ENCODE results near the gene TIMM21. TPM values are rescaled to one million over a fixed set of nuclear protein-coding genes. Genes with fewer than 3 reads are reported as not detected.
A peak's percentile ranks its signal among the peaks of the same experiment; 100 is the strongest.

The TIMM21 gene
- total and polyA plus RNA-seq, 4 donors, result 12.6 to 26.1 (median 22.8) TPM

DNA sequence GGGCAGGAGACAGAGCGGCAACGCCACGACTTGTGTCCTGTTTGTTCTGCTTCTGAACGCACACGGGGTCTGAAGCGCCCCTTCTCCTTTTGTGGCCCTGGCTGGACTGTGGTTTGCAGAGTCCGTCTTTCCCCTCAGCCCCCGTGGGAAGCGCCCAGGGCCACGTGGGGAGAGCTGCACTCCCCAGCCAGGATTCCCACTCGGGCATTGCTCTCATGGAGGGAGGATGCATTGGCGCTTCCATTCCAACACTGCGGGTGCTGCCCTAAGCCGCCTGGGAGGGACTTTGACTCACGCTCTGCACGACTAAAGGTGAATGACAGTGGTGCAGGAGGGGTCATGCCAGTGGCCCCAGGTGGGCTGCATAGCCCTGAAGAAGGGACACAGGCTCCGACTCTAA lies 52.5 kb downstream of the TIMM21 start:
- no peaks in the 10 kb centered on the region for H3K36me3 ChIP-seq (ENCODE audit: control insufficient read depth in 4 of 4, insufficient read depth in 4 of 4, low read length in 4 of 4)
- TF ChIP-seq, protein P1, sequence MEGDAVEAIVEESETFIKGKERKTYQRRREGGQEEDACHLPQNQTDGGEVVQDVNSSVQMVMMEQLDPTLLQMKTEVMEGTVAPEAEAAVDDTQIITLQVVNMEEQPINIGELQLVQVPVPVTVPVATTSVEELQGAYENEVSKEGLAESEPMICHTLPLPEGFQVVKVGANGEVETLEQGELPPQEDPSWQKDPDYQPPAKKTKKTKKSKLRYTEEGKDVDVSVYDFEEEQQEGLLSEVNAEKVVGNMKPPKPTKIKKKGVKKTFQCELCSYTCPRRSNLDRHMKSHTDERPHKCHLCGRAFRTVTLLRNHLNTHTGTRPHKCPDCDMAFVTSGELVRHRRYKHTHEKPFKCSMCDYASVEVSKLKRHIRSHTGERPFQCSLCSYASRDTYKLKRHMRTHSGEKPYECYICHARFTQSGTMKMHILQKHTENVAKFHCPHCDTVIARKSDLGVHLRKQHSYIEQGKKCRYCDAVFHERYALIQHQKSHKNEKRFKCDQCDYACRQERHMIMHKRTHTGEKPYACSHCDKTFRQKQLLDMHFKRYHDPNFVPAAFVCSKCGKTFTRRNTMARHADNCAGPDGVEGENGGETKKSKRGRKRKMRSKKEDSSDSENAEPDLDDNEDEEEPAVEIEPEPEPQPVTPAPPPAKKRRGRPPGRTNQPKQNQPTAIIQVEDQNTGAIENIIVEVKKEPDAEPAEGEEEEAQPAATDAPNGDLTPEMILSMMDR (IDR thresholded peaks at IDR 0.05; ENCODE audit: control extremely low read depth, extremely low read depth), result no peak
- peaks cover 0 to 16% (median 6%) of the 10 kb centered on the region in 5 donors for H3K4me1 ChIP-seq (ENCODE audit: control insufficient read depth in 5 of 5, insufficient read depth in 5 of 5, low read length in 5 of 5)
- no peak overlapping the region for H3K4me3 ChIP-seq
- 54 to 67% methylated on average over 17 of the region's 17 CpGs for WGBS, 2 donors
- ATAC-seq (ENCODE audit: insufficient read depth, low FRiP score) (no peak), DNase-seq (no peak)
- peak overlapping the region in 1 of 2 donors; percentile 35 for H3K27ac ChIP-seq (ENCODE audit: low read depth in 1 of 2, low read length in 1 of 2)
- no peaks in the 10 kb centered on the region for H3K27me3 ChIP-seq (ENCODE audit: control insufficient read depth in 3 of 3, insufficient read depth in 3 of 3, low read length in 2 of 3)
- H3K9me3 ChIP-seq (ENCODE audit: control insufficient read depth in 4 of 4, insufficient read depth in 3 of 4, low read length in 3 of 4), result no peaks in the 10 kb centered on the region
- no peak overlapping the region for H3K9ac ChIP-seq (ENCODE audit: insufficient read depth in 1 of 2, low read length in 2 of 2)

DNA sequence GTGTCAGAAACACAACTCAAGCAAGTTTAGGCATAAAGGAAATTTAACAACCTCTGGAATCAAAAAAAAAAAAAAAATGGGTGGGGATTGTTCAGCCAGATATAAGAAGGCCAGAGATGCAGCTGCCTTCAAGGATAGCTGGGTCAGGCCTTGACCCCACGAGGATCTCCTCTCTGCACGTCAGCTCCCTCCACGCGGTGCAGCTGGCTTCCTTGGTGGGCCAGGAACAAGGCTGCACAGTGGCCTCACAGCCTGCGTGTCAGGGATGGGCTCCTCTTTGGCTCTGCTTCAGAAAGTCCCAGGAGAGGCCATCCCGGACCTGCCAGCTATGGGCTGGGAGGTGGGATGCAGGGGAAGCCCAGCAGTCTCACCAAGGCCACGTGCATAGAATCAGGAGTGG lies 55.5 kb downstream of the TIMM21 start:
- DNase-seq (no peak), ATAC-seq (ENCODE audit: insufficient read depth, low FRiP score) (no peak)
- Histone ChIP-seq H3K9me3 (ENCODE audit: control insufficient read depth in 4 of 4, insufficient read depth in 3 of 4, low read length in 3 of 4) (peaks cover 0 to 2% (median 0%) of the 10 kb centered on the region in 4 donors), H3K27ac (ENCODE audit: low read depth in 1 of 2, low read length in 1 of 2) (no peak overlapping the region), H3K9ac (ENCODE audit: insufficient read depth in 1 of 2, low read length in 2 of 2) (no peak overlapping the region), H3K4me1 (ENCODE audit: control insufficient read depth in 5 of 5, insufficient read depth in 5 of 5, low read length in 5 of 5) (peaks cover 0 to 6% (median 0%) of the 10 kb centered on the region in 5 donors), H3K4me3 (no peak overlapping the region), H3K27me3 (ENCODE audit: control insufficient read depth in 3 of 3, insufficient read depth in 3 of 3, low read length in 2 of 3) (no peaks in the 10 kb centered on the region), H3K36me3 (ENCODE audit: control insufficient read depth in 4 of 4, insufficient read depth in 4 of 4, low read length in 4 of 4) (no peaks in the 10 kb centered on the region)
- TF ChIP-seq, protein P1 (IDR thresholded peaks at IDR 0.05; ENCODE audit: control extremely low read depth, extremely low read depth), result no peak
- 68 to 77% methylated on average over 7 of the region's 7 CpGs for WGBS, 2 donors

- TF ChIP-seq, protein P1 (IDR thresholded peaks at IDR 0.05; ENCODE audit: control extremely low read depth, extremely low read depth), result no peak
- no peak for ATAC-seq (ENCODE audit: insufficient read depth, low FRiP score)
Observed at GRCh38 chr18:74204526-74205152, 56.3 kb downstream of the TIMM21 start.

More at GRCh38 chr18:74204526-74205152, 56.3 kb downstream of the TIMM21 start:
- no peak for DNase-seq
- no peak overlapping the region for H3K4me3 ChIP-seq
- H3K9me3 ChIP-seq (ENCODE audit: control insufficient read depth in 4 of 4, insufficient read depth in 3 of 4, low read length in 3 of 4), result peaks cover 0 to 2% (median 0%) of the 10 kb centered on the region in 4 donors
- no peaks in the 10 kb centered on the region for H3K36me3 ChIP-seq (ENCODE audit: control insufficient read depth in 4 of 4, insufficient read depth in 4 of 4, low read length in 4 of 4)
- H3K4me1 ChIP-seq (ENCODE audit: control insufficient read depth in 5 of 5, insufficient read depth in 5 of 5, low read length in 5 of 5), result peaks cover 0 to 6% (median 0%) of the 10 kb centered on the region in 5 donors
- H3K27me3 ChIP-seq (ENCODE audit: control insufficient read depth in 3 of 3, insufficient read depth in 3 of 3, low read length in 2 of 3), result no peaks in the 10 kb centered on the region
- WGBS, 2 donors, result 66 to 85% methylated on average over 5 of the region's 5 CpGs
- H3K9ac ChIP-seq (ENCODE audit: insufficient read depth in 1 of 2, low read length in 2 of 2), result no peak overlapping the region
- no peak overlapping the region for H3K27ac ChIP-seq (ENCODE audit: low read depth in 1 of 2, low read length in 1 of 2)

Other genes starting within 250 kb of the TIMM21 start
- 1 to 10 TPM; 4.1 to 9.7 TPM for gene FBXO15, start 689 bp upstream of the TIMM21 start, total RNA-seq
- gene FBXO15, start 689 bp upstream of the TIMM21 start, polyA plus RNA-seq, result 1 to 10 TPM; 2.6 to 6.2 TPM
- 100 to 1,000 TPM; 516 to 527 TPM for gene CYB5A, start 143.4 kb downstream of the TIMM21 start, total RNA-seq
- gene CYB5A, start 143.4 kb downstream of the TIMM21 start, polyA plus RNA-seq, result 100 to 1,000 TPM; 408 to 853 TPM
- under 1 TPM; 0.14 to 0.55 TPM for gene C18orf63, start 167.3 kb downstream of the TIMM21 start, total RNA-seq
- under 1 TPM; 0.37 to 0.38 TPM for gene C18orf63, start 167.3 kb downstream of the TIMM21 start, polyA plus RNA-seq

All from lung (tissue), 12 donors.